ENCODE data around the gene BACH1. TPM values are rescaled to one million over a fixed set of nuclear protein-coding genes. Genes with fewer than 3 reads are reported as not detected.

The BACH1 gene
- total RNA-seq, 2 donors from 2014 or later: 31.3 to 44.3 TPM

DNA sequence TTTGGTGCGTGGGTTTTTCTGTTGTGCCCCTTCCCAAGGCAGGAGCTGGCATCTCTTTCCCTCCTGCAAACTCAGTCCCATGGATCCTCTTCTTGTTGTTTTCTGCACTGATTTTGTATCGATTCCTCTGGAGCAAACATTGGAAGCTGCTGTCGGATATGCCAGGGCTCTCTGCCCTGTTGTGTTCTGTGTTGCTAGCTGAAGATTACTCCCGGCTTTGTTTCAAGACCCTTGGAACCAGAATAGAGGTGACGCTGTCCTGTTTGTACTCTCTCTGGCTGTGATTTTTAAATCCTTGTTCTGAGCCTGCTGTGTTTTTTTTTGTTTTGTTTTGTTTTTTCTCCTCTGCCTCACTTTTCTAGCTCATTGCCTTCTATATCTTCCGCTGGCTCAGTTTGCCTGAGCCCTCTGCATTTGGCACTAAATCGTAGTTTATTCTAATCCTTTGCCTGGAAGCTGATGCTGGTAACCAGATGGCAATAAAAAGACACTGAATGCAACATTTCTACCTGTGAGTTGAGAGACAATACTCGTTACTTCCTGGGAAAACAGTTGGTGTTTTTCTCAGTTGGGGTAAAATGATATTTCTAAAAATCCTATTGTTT lies 67.0 kb downstream of the BACH1 start:
- no peaks in the 10 kb centered on the region for H3K9me3 Mint-ChIP-seq
- no peak for ATAC-seq (replicated peaks in 1 of 2)
- no peak overlapping the region for H3K4me3 Mint-ChIP-seq
- no peaks in the 10 kb centered on the region for H3K27me3 Mint-ChIP-seq (ENCODE audit: low read depth)
- H3K4me1 Mint-ChIP-seq (ENCODE audit: low read depth): no peaks in the 10 kb centered on the region
- DNase-seq: no peak
- H3K27ac Mint-ChIP-seq: peak overlapping the region; percentile 29
- peaks cover 1 to 6% of the 10 kb centered on the region in 2 donors for H3K36me3 Mint-ChIP-seq (ENCODE audit: insufficient read depth in 2 of 2)

DNA sequence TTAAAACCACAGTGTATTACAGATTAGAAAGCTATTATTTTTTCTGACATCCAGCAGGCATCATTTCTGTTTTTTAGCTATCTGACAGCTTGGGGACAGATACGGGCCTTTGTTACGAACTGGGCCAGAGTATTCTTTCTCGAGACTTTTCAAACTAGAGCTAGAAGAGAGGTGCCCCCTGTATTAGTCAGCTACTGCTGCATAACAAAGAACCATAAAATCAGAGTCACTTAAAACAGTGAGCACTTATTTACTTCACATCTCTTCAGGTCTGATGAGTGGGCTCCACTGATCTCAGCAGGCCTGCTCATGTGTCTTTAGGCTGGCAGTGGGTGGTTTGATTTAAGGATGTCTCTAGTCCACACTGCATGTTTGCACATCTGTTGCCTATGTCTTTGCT lies 67.8 kb downstream of the BACH1 start:
- Mint-ChIP-seq H3K4me3 (no peak overlapping the region), H3K27ac (no peak overlapping the region), H3K9me3 (no peaks in the 10 kb centered on the region), H3K36me3 (ENCODE audit: insufficient read depth in 2 of 2) (peaks cover 1 to 6% of the 10 kb centered on the region in 2 donors), H3K4me1 (ENCODE audit: low read depth) (peaks cover 7% of the 10 kb centered on the region), H3K27me3 (ENCODE audit: low read depth) (no peaks in the 10 kb centered on the region)
- ATAC-seq (replicated peaks in 1 of 2) (no peak), DNase-seq (no peak)

DNA sequence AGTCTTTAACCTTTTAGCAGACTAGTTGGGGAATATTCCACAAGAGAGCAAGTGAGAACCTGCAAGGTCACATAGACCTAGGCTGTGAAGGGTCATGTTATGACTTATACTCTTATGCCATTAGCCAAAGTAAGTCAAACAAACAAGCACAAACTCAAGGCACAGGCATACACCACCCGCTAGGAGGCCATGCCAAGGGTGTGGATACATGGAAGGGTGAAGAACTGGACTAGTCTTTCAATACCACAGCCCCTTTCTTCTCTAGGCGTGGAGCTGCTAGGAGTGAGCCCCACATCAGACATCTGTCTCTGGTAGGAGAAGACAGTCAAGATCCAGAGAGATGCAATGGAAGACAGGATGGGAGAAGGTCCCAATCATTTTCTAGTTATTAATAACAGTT lies 68.6 kb downstream of the BACH1 start:
- peaks cover 15% of the 10 kb centered on the region for H3K4me1 Mint-ChIP-seq (ENCODE audit: low read depth)
- H3K4me3 Mint-ChIP-seq: no peak overlapping the region
- peaks cover 1 to 6% of the 10 kb centered on the region in 2 donors for H3K36me3 Mint-ChIP-seq (ENCODE audit: insufficient read depth in 2 of 2)
- H3K27ac Mint-ChIP-seq: no peak overlapping the region
- H3K27me3 Mint-ChIP-seq (ENCODE audit: low read depth): no peaks in the 10 kb centered on the region
- no peak for ATAC-seq (replicated peaks in 1 of 2)
- DNase-seq: no peak
- no peaks in the 10 kb centered on the region for H3K9me3 Mint-ChIP-seq

DNA sequence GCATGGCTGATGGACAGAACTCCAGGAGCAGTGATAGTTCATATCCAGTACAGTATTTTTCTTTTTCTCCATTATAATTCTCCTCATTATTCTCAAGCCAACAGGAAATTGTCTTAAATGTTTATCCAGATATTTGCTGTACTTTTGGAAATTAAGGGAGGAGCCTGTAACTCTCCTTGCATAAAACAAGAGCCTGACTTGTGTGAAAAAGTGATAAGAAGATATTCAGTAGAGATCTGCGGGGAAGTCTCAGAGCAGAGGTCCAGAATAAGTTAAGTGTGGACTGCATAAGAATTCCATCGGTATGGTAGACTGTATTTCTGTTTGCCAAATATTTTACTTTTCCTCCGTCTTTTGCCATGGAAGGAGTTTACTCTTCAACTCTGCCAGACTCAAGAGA lies 70.2 kb downstream of the BACH1 start:
- Mint-ChIP-seq H3K9me3 (peaks cover 2 to 5% of the 10 kb centered on the region in 2 donors), H3K27me3 (ENCODE audit: low read depth) (no peaks in the 10 kb centered on the region), H3K4me1 (ENCODE audit: low read depth) (peaks cover 19% of the 10 kb centered on the region), H3K4me3 (no peak overlapping the region), H3K36me3 (ENCODE audit: insufficient read depth in 2 of 2) (peaks cover 7% of the 10 kb centered on the region in 2 donors), H3K27ac (no peak overlapping the region)
- DNase-seq (no peak), ATAC-seq (replicated peaks in 1 of 2) (no peak)

DNA sequence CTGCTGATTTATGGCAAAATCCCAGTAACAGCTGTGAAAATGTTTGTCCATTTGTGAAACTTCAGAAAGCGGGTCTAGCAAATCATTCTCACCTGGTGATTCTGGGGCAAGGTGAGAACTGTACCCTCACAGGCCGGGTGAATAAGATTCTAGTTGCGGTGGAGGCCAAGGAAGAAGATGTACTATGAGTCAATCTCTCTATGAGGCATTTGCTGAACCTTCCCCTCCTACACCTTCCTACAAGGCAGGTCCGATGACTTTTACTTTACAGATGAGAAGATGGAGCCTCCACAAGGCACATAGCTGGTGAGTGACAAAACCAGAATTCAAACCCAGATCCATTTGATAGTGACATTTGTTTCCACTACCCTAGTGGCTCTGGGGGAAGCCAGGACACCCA lies 72.7 kb downstream of the BACH1 start:
- no peaks in the 10 kb centered on the region for H3K27me3 Mint-ChIP-seq (ENCODE audit: low read depth)
- peaks cover 7 to 9% of the 10 kb centered on the region in 2 donors for H3K36me3 Mint-ChIP-seq (ENCODE audit: insufficient read depth in 2 of 2)
- ATAC-seq (replicated peaks in 1 of 2) (peak; percentile 95), DNase-seq (peak; percentile 41 to 48)
- no peak overlapping the region for H3K4me3 Mint-ChIP-seq
- H3K4me1 Mint-ChIP-seq (ENCODE audit: low read depth): peaks cover 22% of the 10 kb centered on the region
- H3K27ac Mint-ChIP-seq: peak overlapping the region; percentile 71
- peaks cover 2 to 5% of the 10 kb centered on the region in 2 donors for H3K9me3 Mint-ChIP-seq

DNA sequence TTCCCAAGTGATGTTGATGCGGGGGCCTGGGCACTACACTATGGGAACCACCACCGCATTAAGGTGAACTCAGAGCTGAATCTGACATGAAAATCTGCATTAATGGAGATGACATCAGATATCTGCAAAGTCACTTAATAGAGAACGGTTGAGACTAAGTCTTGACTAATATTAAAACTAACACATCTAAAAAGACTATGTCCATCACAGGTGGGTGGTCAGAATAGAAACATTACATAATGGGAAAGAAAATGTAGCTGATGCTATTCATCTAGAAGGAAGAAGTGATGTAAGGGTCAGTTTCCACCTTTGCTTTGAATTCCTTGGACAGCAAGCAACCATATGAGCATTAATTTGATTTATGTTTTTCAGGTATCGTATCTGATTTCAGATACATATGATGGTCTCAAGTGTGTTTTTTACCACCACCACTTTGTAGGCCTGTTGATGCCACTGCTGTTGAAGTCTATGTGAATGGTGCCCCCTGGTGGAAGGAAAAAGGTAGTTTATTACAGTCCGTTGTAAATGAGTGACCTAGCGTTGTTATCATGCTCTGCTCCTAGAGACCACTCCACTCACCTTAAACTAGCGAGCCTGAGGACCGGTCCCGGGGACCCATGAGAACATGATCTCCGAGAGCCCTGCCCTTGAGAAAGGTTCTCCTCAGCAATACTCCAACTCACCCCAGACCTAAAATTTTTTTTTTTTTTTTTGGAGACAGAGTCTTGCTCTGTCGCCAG lies 73.5 kb downstream of the BACH1 start:
- ATAC-seq (replicated peaks in 1 of 2) (peak; percentile 65 to 67), DNase-seq (peak; percentile 58 to 72)
- Mint-ChIP-seq H3K27me3 (ENCODE audit: low read depth) (no peaks in the 10 kb centered on the region), H3K4me1 (ENCODE audit: low read depth) (peaks cover 25% of the 10 kb centered on the region), H3K27ac (peak overlapping the region; percentile 71), H3K4me3 (peak overlapping the region in 1 of 2 donors; percentile 29), H3K9me3 (peaks cover 2 to 5% of the 10 kb centered on the region in 2 donors), H3K36me3 (ENCODE audit: insufficient read depth in 2 of 2) (peaks cover 7% of the 10 kb centered on the region in 2 donors)

DNA sequence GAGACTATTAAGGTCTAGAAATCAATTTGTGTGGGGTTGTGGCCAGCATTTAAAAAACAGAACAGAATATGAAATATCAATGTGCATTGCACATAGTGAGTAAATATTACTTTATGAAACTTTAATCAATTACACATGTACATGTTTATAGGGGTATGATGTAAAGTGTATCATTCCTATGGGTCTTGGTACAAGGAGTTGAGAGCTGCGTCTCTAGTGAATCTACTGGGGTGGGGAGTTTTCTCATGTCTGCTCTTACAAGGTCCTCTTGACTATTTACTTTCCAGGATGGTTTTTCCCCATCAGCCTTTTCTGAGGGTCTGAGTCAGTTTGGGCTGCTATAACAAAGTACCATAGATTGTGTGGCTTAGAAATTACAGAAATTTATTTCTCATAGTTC lies 75.8 kb downstream of the BACH1 start:
- H3K4me1 Mint-ChIP-seq (ENCODE audit: low read depth): peaks cover 25% of the 10 kb centered on the region
- peaks cover 3 to 5% of the 10 kb centered on the region in 2 donors for H3K9me3 Mint-ChIP-seq
- no peak for ATAC-seq (replicated peaks in 1 of 2)
- H3K36me3 Mint-ChIP-seq (ENCODE audit: insufficient read depth in 2 of 2): peaks cover 7% of the 10 kb centered on the region in 2 donors
- no peak overlapping the region for H3K27ac Mint-ChIP-seq
- no peak overlapping the region for H3K4me3 Mint-ChIP-seq
- no peak for DNase-seq
- H3K27me3 Mint-ChIP-seq (ENCODE audit: low read depth): no peaks in the 10 kb centered on the region

DNA sequence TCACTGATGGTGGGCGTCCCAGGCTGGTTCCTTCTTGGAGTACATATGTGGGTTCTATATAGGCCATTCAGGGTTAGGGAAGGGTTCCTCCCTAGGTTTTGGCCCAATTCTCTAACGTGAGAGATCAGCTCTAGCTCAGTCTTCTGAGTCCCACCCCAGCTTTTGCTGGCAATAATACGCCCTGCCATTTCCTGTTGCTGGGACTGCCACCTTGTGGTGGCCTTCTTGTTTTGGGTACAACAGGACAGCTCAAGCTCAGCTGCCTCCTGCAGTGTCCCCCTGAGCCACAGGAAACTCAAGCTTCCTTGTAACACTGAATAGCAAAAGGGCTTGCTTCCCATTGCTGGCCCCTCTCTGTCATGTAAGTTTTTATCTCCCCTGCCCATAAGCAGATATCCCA lies 77.8 kb downstream of the BACH1 start:
- peak; percentile 51 to 63 for DNase-seq
- ATAC-seq (replicated peaks in 1 of 2): peak; percentile 62 to 65
- no peaks in the 10 kb centered on the region for H3K27me3 Mint-ChIP-seq (ENCODE audit: low read depth)
- H3K27ac Mint-ChIP-seq: no peak overlapping the region
- H3K4me3 Mint-ChIP-seq: no peak overlapping the region
- H3K36me3 Mint-ChIP-seq (ENCODE audit: insufficient read depth in 2 of 2): peaks cover 7% of the 10 kb centered on the region in 2 donors
- peaks cover 18% of the 10 kb centered on the region for H3K4me1 Mint-ChIP-seq (ENCODE audit: low read depth)
- H3K9me3 Mint-ChIP-seq: peaks cover 3 to 5% of the 10 kb centered on the region in 2 donors

DNA sequence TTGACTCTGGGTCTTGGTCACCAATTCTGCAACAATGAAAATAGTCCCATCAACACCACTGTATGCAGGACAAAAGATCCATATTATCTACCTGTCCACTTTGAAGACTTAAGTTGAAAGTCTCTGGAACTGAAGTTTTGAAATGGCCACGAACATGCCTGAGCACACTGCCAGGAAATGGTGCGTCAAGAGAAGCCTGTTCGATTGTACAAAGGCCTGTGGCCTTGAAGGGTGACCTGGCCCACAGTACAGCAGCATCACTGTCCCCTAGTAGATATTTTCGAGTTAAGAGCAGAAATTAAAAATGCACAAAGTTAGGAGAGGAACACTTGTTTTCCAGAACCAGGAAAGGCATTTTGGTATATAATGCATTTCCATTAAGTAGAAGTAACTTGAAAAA lies 78.5 kb downstream of the BACH1 start:
- H3K4me1 Mint-ChIP-seq (ENCODE audit: low read depth): peaks cover 11% of the 10 kb centered on the region
- H3K9me3 Mint-ChIP-seq: peaks cover 3 to 5% of the 10 kb centered on the region in 2 donors
- H3K27ac Mint-ChIP-seq: no peak overlapping the region
- DNase-seq (no peak), ATAC-seq (replicated peaks in 1 of 2) (no peak)
- H3K36me3 Mint-ChIP-seq (ENCODE audit: insufficient read depth in 2 of 2): peaks cover 7% of the 10 kb centered on the region in 2 donors
- H3K27me3 Mint-ChIP-seq (ENCODE audit: low read depth): no peaks in the 10 kb centered on the region
- no peak overlapping the region for H3K4me3 Mint-ChIP-seq

DNA sequence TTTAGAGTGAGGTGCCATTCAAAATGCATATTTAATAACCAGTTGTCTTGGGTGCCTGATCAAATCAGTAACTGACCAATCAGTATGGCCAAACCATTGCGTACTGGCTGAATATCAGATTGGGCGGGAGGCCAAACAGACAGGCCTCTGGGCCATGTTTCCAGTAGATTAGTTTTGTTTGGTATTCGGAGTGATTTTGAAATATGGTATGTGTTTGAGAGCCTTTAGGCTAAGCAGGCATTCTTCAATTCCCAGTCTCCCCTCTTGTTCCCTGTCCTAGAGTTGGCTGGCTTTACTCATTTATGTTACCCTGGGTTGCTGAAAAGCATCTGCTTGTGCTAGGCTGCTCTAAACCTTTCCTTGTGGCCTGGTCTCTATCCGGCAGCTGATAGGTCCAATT lies 80.1 kb downstream of the BACH1 start:
- Mint-ChIP-seq H3K9me3 (peaks cover under 1 to 2% of the 10 kb centered on the region in 2 donors), H3K36me3 (ENCODE audit: insufficient read depth in 2 of 2) (peaks cover under 1 to 2% of the 10 kb centered on the region in 2 donors), H3K27me3 (ENCODE audit: low read depth) (no peaks in the 10 kb centered on the region), H3K4me3 (no peak overlapping the region), H3K27ac (no peak overlapping the region), H3K4me1 (ENCODE audit: low read depth) (peaks cover 7% of the 10 kb centered on the region)
- ATAC-seq (replicated peaks in 1 of 2) (no peak), DNase-seq (no peak)

DNA sequence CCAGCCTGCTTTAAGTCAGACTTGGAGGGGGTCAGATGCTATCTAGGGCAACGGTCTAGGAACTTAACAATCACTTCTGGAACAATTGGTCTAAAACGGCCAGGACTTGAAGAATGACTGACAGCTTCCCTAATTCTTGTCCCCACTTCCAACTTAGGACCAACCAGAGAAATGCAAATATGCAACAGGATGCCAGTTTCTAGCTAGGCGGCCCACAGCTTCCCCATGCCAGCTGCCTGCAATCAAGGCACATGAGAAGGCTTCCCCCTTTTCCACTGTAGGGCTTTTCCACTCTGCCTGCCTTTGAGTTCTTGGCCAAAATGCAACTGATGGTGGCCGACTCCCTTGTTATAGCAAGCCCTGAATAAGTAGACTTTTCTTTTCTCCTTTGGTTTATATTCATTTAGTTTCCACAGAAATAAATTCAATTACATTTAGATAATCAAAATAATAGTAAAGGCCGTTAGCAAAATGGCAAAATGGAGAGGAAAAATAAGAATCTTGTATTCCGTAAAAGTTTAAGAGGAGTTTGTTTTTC lies 80.9 kb downstream of the BACH1 start:
- no peak overlapping the region for H3K4me3 Mint-ChIP-seq
- peaks cover 0 to 1% of the 10 kb centered on the region in 2 donors for H3K9me3 Mint-ChIP-seq
- DNase-seq (no peak), ATAC-seq (replicated peaks in 1 of 2) (no peak)
- peaks cover 7% of the 10 kb centered on the region for H3K4me1 Mint-ChIP-seq (ENCODE audit: low read depth)
- H3K27me3 Mint-ChIP-seq (ENCODE audit: low read depth): no peaks in the 10 kb centered on the region
- no peak overlapping the region for H3K27ac Mint-ChIP-seq
- H3K36me3 Mint-ChIP-seq (ENCODE audit: insufficient read depth in 2 of 2): no peaks in the 10 kb centered on the region

DNA sequence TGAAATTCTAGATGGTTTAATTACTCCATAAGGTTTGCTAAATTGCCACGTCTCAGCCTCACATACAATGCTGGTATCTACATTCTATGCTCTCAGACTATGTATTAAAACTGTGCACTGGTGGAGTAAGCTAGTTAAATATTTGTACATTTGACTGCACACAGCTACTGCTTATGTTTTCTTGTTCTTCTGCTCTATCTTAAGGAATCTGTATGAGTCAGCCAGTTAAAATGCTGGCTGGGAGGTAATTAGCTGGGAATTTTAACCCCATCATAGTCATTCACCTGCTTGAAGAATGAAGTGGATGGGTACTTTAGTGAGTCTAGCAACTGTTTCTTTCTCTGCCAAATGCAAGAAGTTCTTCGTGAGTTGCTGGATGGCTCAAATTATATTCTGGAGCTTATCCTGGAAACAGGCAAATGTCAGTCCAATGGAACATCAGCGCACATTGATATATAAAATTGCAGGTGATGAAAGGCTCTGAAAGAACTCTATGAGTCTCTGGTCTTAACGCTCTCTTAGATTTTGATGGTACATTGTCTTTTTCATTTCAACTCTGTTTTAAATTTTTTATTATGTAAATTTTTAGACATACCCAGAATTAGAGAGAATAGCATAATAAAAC lies 83.4 kb downstream of the BACH1 start:
- Mint-ChIP-seq H3K4me3 (no peak overlapping the region), H3K36me3 (ENCODE audit: insufficient read depth in 2 of 2) (no peaks in the 10 kb centered on the region), H3K27ac (no peak overlapping the region), H3K27me3 (ENCODE audit: low read depth) (no peaks in the 10 kb centered on the region), H3K9me3 (peaks cover 0 to 1% of the 10 kb centered on the region in 2 donors), H3K4me1 (ENCODE audit: low read depth) (no peaks in the 10 kb centered on the region)
- ATAC-seq (replicated peaks in 1 of 2): no peak
- DNase-seq: no peak

DNA sequence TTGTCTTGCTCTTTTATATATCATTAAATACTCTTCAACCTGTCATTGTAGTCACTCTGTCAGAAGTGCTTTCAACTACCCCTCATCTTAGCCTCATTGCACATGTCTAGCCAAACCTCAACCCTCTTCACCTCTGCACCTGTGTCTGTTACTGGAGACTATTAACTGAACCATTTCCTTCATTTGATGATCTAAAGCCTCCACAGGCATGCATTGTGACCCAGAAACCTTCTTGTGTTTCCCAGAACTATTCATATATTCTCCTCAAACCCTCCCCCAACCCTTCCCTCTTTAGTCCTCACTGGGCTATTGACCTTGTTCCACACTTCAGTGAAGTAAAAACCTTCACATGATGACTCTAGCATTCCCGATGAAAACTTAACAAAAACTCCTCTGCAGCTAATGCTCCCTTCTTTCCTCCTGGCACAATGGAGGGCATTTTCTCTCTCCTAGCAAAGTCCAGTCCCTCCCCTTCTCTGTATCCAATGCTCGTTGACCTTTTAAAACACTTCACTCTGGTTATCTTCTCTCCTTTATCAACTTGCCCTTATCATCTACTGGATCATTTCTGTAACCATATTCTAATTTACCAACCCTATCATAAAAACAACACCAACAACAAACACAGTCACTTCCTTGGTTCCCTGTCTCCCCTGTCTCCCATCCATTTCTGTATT lies 86.1 kb downstream of the BACH1 start:
- Mint-ChIP-seq H3K4me1 (ENCODE audit: low read depth) (no peaks in the 10 kb centered on the region), H3K36me3 (ENCODE audit: insufficient read depth in 2 of 2) (no peaks in the 10 kb centered on the region), H3K27me3 (ENCODE audit: low read depth) (no peaks in the 10 kb centered on the region), H3K4me3 (no peak overlapping the region), H3K9me3 (no peaks in the 10 kb centered on the region), H3K27ac (no peak overlapping the region)
- ATAC-seq (replicated peaks in 1 of 2) (no peak), DNase-seq (no peak)

Measured in activated T-cell treated with anti-CD3 and anti-CD28 coated beads, Interleukin-2, amount 50 U/mL, for 72 hours (primary cell).